ENCODE measurements around the gene DYNC1I1. TPM values are rescaled to one million over a fixed set of nuclear protein-coding genes. Genes with fewer than 3 reads are reported as not detected.

Gene DYNC1I1
- total RNA-seq, 4 donors from 2014 or later = 1.9 to 17.9 (median 8.7) TPM

- Histone ChIP-seq H3K9me3 (no peaks in the 10 kb centered on the region), H3K4me3 (no peak overlapping the region), H3K36me3 (no peaks in the 10 kb centered on the region), H3K4me1 (no peaks in the 10 kb centered on the region), H3K27me3 (no peaks in the 10 kb centered on the region), H3K27ac (no peak overlapping the region)
- no peak for DNase-seq
- TF ChIP-seq CTCF (IDR thresholded peaks at IDR 0.05) (no peak), POLR2A (IDR thresholded peaks at IDR 0.05) (no peak)
- intact Hi-C loops (cut with DNase I; ENCODE audit: low total_unique reads) = no loop called here
Observed at GRCh38 chr7:95843286-95843685, 70.9 kb downstream of the DYNC1I1 start.

- DNase-seq = no peak
- H3K4me3 ChIP-seq = no peak overlapping the region
- H3K9me3 ChIP-seq = no peaks in the 10 kb centered on the region
- H3K27ac ChIP-seq = no peak overlapping the region
- no peaks in the 10 kb centered on the region for H3K36me3 ChIP-seq
- H3K27me3 ChIP-seq = no peaks in the 10 kb centered on the region
- no peaks in the 10 kb centered on the region for H3K4me1 ChIP-seq
- intact Hi-C loops (cut with DNase I; ENCODE audit: low total_unique reads) = no loop called here
- TF ChIP-seq POLR2A (IDR thresholded peaks at IDR 0.05) = no peak
- no peak for TF ChIP-seq CTCF (IDR thresholded peaks at IDR 0.05)
Observed at GRCh38 chr7:95845007-95845406, 72.7 kb downstream of the DYNC1I1 start.

GRCh38 chr7:95847061-95847460 lies 74.7 kb downstream of the DYNC1I1 start:
- H3K36me3 ChIP-seq = no peaks in the 10 kb centered on the region
- no peaks in the 10 kb centered on the region for H3K4me1 ChIP-seq
- no peak overlapping the region for H3K27ac ChIP-seq
- no peaks in the 10 kb centered on the region for H3K27me3 ChIP-seq
- TF ChIP-seq CTCF (IDR thresholded peaks at IDR 0.05) (no peak), POLR2A (IDR thresholded peaks at IDR 0.05) (no peak)
- DNase-seq = no peak
- H3K9me3 ChIP-seq = no peaks in the 10 kb centered on the region
- no peak overlapping the region for H3K4me3 ChIP-seq
- intact Hi-C loops (cut with DNase I; ENCODE audit: low total_unique reads) = no loop called here

GRCh38 chr7:95859429-95859828 lies 87.1 kb downstream of the DYNC1I1 start:
- intact Hi-C loops (cut with DNase I; ENCODE audit: low total_unique reads) = no loop called here
- H3K27me3 ChIP-seq = no peaks in the 10 kb centered on the region
- H3K9me3 ChIP-seq = no peaks in the 10 kb centered on the region
- H3K4me3 ChIP-seq = no peak overlapping the region
- H3K27ac ChIP-seq = no peak overlapping the region
- no peaks in the 10 kb centered on the region for H3K36me3 ChIP-seq
- H3K4me1 ChIP-seq = no peaks in the 10 kb centered on the region
- no peak for DNase-seq
- TF ChIP-seq CTCF (IDR thresholded peaks at IDR 0.05) = no peak
- no peak for TF ChIP-seq POLR2A (IDR thresholded peaks at IDR 0.05)

- intact Hi-C loops (cut with DNase I; ENCODE audit: low total_unique reads) = no loop called here
- no peak overlapping the region for H3K4me3 ChIP-seq
- TF ChIP-seq POLR2A (IDR thresholded peaks at IDR 0.05) = no peak
- no peak for TF ChIP-seq CTCF (IDR thresholded peaks at IDR 0.05)
- H3K36me3 ChIP-seq = no peaks in the 10 kb centered on the region
- H3K9me3 ChIP-seq = no peaks in the 10 kb centered on the region
- no peak for DNase-seq
- no peaks in the 10 kb centered on the region for H3K27me3 ChIP-seq
- no peak overlapping the region for H3K27ac ChIP-seq
- no peaks in the 10 kb centered on the region for H3K4me1 ChIP-seq
Observed at GRCh38 chr7:95861041-95861440, 88.7 kb downstream of the DYNC1I1 start.
